Body of pancreas (tissue), 4 donors: Measurements from ENCODE around the gene ARHGAP24.

Experiments used
- CTCF ChIP-seq, 7 experiments: fragments of 450-650 bp in 4 of 7; fragments of 200-600 bp in 3 of 7; sonication (generic) in 3 of 7; IDR thresholded peaks; one replicate each; pipeline ENCODE4 v1.5.1; 2016 to 2019; ENCODE audit warnings: antibody characterized with exemption in 7 of 7
- POLR2A ChIP-seq, 3 donors: fragments of 450-650 bp; IDR thresholded peaks; one replicate each; pipeline ENCODE4 v1.6.1; 2016; ENCODE audit warnings: antibody characterized with exemption in 3 of 3, mild to moderate bottlenecking in 2 of 3

DNA sequence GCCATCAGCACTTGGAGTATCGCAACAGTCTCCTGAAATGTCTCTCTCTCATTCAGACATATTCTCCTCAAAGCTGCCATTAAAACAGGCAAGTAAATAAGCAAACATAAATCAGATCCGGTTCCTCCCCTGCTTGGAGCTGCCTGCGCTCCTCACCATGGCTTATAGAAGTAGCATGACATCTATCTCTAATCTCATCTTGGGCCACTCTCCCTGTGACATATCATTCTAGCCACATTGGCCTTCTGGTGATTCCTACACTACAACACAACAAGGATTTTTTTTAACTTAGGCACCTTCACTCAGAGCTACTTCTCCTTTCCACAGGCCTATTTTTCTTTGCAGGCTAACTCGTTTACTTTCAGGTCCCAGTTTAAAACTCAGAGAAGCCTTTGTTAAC is 387.9 kb downstream of the ARHGAP24 start:
- TF ChIP-seq CTCF (IDR thresholded peaks at IDR 0.05), result no peak
- no peak for TF ChIP-seq POLR2A (IDR thresholded peaks at IDR 0.05)
